Measurements from ENCODE around the gene LRP1B. TPM values are rescaled to one million over a fixed set of nuclear protein-coding genes. Genes with fewer than 3 reads are reported as not detected.

LRP1B gene
- total RNA-seq, 1 donor from 2014 or later = not detected

GRCh38 chr2:141928476-141928875, 202.3 kb downstream of the LRP1B start:
- Mint-ChIP-seq H3K36me3 (ENCODE audit: low read depth) (no peaks in the 10 kb centered on the region), H3K4me3 (no peak overlapping the region), H3K4me1 (no peaks in the 10 kb centered on the region), H3K9me3 (no peaks in the 10 kb centered on the region), H3K27ac (no peak overlapping the region), H3K27me3 (no peaks in the 10 kb centered on the region)
- ATAC-seq (ENCODE audit: low read depth) (no peak), DNase-seq (no peak)
- CTCF ChIA-PET = no interaction called here
- TF ChIP-seq CTCF (IDR thresholded peaks at IDR 0.05) = no peak
- intact Hi-C loops (cut with micrococcal nuclease) = no loop called here
- POLR2A ChIA-PET = no interaction called here

GRCh38 chr2:141927536-141927935, 203.3 kb downstream of the LRP1B start:
- no peak for TF ChIP-seq CTCF (IDR thresholded peaks at IDR 0.05)
- no peaks in the 10 kb centered on the region for H3K36me3 Mint-ChIP-seq (ENCODE audit: low read depth)
- DNase-seq = no peak
- intact Hi-C loops (cut with micrococcal nuclease) = no loop called here
- no peaks in the 10 kb centered on the region for H3K27me3 Mint-ChIP-seq
- ChIA-PET CTCF (no interaction called here), POLR2A (no interaction called here)
- ATAC-seq (ENCODE audit: low read depth) = no peak
- no peaks in the 10 kb centered on the region for H3K4me1 Mint-ChIP-seq
- H3K4me3 Mint-ChIP-seq = no peak overlapping the region
- no peak overlapping the region for H3K27ac Mint-ChIP-seq
- H3K9me3 Mint-ChIP-seq = no peaks in the 10 kb centered on the region

GRCh38 chr2:141925511-141925910, 205.3 kb downstream of the LRP1B start:
- no peak overlapping the region for H3K4me3 Mint-ChIP-seq

GRCh38 chr2:141923657-141924056, 207.2 kb downstream of the LRP1B start:
- ATAC-seq (ENCODE audit: low read depth) = no peak
- Mint-ChIP-seq H3K4me3 (no peak overlapping the region), H3K27ac (no peak overlapping the region), H3K9me3 (no peaks in the 10 kb centered on the region), H3K27me3 (no peaks in the 10 kb centered on the region), H3K4me1 (no peaks in the 10 kb centered on the region), H3K36me3 (ENCODE audit: low read depth) (no peaks in the 10 kb centered on the region)
- intact Hi-C loops (cut with micrococcal nuclease) = no loop called here
- DNase-seq = no peak
- CTCF ChIA-PET = no interaction called here
- no peak for TF ChIP-seq CTCF (IDR thresholded peaks at IDR 0.05)
- POLR2A ChIA-PET = no interaction called here

More at GRCh38 chr2:141925511-141925910, 205.3 kb downstream of the LRP1B start:
- ATAC-seq (ENCODE audit: low read depth) (no peak), DNase-seq (no peak)
- Mint-ChIP-seq H3K27me3 (no peaks in the 10 kb centered on the region), H3K4me1 (no peaks in the 10 kb centered on the region), H3K9me3 (no peaks in the 10 kb centered on the region), H3K36me3 (ENCODE audit: low read depth) (no peaks in the 10 kb centered on the region), H3K27ac (no peak overlapping the region)
- ChIA-PET CTCF (no interaction called here), POLR2A (no interaction called here)
- intact Hi-C loops (cut with micrococcal nuclease) = no loop called here
- TF ChIP-seq CTCF (IDR thresholded peaks at IDR 0.05) = no peak

- intact Hi-C loops (cut with micrococcal nuclease) = no loop called here
- ChIA-PET CTCF (no interaction called here), POLR2A (no interaction called here)
- Mint-ChIP-seq H3K9me3 (peaks cover 2% of the 10 kb centered on the region), H3K36me3 (ENCODE audit: low read depth) (no peaks in the 10 kb centered on the region), H3K4me1 (no peaks in the 10 kb centered on the region), H3K4me3 (no peak overlapping the region), H3K27me3 (no peaks in the 10 kb centered on the region), H3K27ac (no peak overlapping the region)
- no peak for TF ChIP-seq CTCF (IDR thresholded peaks at IDR 0.05)
- DNase-seq (no peak), ATAC-seq (ENCODE audit: low read depth) (no peak)
Measured at GRCh38 chr2:141911485-141912066, 219.2 kb downstream of the LRP1B start.

Data from activated B cell treated with CpG ODN at 0.5 μM for 24 hours (primary cell).